GM10266 (cell line): ENCODE data around the gene CARMIL1.

Experiments
- DNase-seq: peaks from one replicate; pipeline ENCODE4 v3.0.0; 2012; ENCODE audit errors: extremely low spot score
- TF ChIP-seq, protein P1 (sequence below): IDR thresholded peaks from 2 replicates; pipeline ENCODE4 v1.5.1; 2012; ENCODE audit warnings: mild to moderate bottlenecking, low read depth; ENCODE audit not compliant: control insufficient read depth, insufficient read depth; ENCODE audit errors: missing control alignments

Gene CARMIL1

DNA sequence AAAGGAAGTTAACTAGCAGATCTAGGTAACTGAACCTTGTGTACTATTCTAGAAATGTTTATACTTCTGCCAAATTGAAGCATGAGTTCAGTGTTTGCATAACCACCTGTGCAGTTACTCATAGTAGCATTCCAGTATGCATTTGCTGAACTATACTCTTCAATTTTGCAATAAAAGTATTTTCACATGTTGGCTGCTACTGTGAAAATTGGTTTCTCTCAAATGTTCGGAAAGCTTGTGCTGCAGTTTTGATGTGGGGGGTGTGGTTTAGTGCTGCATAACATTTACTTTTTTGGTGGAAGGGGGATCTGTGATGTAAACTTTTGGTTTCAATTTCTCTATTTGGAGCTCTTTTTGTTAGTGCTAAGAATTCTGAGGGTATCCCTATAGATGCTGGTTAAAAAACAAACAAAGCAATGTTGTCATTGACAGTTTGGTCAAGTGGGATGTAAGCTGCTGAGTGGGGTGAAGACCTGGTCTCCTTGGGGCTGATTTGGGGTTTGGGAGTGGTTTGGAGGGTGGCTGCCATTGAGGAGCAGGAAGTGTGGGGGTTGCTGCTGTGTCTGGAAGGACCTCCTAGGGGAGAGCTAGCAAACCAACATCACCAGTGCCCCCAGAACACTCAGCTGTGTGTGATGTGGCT lies 87.8 kb downstream of the CARMIL1 start:
- DNase-seq: no peak
- TF ChIP-seq, protein P1, sequence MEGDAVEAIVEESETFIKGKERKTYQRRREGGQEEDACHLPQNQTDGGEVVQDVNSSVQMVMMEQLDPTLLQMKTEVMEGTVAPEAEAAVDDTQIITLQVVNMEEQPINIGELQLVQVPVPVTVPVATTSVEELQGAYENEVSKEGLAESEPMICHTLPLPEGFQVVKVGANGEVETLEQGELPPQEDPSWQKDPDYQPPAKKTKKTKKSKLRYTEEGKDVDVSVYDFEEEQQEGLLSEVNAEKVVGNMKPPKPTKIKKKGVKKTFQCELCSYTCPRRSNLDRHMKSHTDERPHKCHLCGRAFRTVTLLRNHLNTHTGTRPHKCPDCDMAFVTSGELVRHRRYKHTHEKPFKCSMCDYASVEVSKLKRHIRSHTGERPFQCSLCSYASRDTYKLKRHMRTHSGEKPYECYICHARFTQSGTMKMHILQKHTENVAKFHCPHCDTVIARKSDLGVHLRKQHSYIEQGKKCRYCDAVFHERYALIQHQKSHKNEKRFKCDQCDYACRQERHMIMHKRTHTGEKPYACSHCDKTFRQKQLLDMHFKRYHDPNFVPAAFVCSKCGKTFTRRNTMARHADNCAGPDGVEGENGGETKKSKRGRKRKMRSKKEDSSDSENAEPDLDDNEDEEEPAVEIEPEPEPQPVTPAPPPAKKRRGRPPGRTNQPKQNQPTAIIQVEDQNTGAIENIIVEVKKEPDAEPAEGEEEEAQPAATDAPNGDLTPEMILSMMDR: no peak

DNA sequence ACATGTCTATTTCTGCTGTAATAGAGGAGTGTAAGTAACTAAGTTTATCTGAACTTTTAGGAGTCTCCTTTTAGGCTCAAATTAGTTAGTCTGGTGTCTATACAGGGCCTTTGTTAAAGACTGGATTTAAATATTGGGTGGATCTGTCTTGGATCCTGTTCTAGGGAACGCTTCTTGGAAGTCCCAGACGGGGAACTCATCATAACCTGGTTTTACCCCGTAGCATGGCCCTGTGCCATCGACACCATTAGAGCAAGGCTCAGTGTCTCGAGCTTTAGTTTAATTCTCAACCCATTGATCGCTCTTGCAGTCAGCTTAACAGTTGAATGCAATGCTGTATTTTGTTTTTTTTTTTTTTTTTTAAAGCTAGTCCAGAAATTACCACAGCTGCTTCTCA lies 89.9 kb downstream of the CARMIL1 start:
- DNase-seq: no peak
- TF ChIP-seq, protein P1: no peak

DNA sequence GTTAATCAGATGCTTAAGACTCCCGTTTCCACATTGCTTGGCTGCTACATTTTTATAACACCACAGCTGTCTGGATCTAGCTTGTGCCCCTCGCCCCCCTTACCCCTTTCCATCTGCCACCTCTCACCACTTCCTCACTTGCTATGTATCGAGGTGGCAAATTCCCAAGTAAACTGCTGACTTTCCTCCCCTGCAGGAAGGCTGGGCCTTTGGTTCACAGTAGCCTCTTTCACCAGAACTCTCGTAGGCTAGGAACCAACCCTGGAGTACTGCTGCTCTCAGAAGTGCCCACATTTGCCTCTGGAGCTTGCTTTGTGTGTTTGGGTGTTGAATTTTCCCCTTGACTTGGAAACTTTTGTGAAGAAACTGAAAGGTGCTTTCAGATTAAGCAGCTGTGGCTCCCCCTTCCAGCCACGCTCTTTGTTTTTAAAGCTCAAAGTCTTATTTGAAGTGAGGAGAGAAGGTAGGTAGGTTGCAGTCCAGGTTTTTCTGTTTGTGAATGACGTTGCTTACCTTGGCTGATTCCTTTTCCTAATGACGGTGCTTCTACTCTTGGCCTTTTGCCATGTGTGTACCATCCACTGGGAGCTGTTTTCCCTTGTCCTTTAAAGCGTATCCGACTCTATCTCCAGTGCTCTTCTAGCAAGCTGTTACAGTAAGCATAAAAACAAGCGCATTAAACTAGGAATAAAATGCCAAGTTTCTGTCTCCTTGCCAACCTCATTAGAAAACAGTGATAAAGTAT lies 90.4 kb downstream of the CARMIL1 start:
- no peak for DNase-seq
- TF ChIP-seq, protein P1: no peak

DNA sequence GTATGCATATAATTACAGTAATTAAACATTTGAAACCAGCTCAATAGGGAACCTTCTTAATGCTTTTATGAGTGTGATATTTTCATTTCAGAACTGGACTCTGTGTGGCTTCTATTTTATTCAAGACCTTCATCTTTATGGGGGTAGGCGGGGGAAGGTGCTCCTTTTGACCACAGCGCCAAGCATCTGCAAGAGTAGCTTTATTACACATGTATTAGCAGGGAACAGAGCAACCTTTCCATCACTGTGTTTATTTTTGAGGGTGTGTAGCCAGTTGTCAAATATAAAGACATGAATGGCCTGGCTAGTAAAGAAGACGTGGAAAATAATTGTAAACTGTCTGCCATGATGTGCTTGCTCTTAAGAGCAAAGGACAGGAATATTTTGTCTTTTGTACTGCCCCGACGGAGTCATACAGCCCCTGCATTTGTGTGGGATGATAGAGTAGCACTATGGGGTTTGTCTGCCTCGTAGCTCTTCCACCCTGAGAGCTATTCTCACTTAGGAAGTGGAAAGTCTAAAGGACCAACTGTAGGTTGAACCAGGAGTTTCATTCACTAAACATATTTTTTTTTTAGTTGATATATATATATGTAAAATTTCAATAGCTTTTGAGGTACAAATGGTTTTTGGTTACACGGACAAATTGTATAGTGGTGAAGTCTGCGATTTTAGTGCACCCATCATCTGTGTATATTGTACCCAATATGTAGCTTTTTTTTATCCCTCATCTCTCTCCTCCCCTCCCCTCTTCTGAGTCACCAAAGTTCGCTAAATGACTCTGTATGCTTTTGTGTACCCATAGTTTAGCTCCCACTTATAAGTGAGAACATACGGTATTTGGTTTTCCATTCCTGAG lies 91.2 kb downstream of the CARMIL1 start:
- DNase-seq: no peak
- TF ChIP-seq, protein P1: no peak

DNA sequence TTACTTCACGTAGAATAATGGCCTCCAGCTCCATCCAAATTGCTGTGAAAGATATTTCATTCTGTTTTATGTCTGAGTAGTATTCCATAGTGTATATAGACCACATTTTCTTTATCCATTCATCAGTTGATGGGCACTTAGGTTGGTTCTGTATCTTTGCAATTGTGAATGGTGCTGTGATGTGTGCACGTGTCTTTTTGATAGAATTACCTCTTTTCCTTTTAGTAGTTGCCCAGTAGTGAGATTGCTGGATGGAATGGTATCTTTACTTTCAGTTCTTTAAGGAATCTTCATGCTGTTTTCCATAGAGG lies 91.8 kb downstream of the CARMIL1 start:
- TF ChIP-seq, protein P1: no peak
- no peak for DNase-seq

DNA sequence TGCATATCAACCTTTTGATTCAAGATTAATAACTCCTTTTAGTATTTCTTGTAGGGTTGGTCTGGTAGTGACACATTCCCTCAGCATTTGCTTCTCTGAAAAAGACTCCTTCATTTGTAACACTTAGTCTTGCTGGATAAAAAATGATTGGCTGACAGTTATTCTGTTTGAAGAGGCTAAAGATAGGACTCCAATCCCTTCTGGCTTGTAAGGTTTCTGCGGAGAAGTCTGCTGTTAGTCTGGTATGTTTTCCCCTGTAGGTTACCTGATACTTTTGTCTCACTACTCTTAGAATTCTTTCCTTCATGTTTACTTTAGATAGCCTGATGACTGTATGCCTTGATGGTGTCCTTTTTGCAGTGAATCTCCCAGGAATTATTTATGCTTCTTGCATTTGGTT lies 96.0 kb downstream of the CARMIL1 start:
- no peak for DNase-seq
- TF ChIP-seq, protein P1: no peak
